K562 (cell line): ENCODE data around the gene ELOVL7.

Experiments used
- CREB1 ChIP-seq, 2 experiments: sonication (generic) in 1 of 2; formaldehyde crosslinking in 1 of 2; IDR thresholded peaks; 2 replicates each; pipeline versions ENCODE4 v1.6.1 to v1.8.0; 2012 to 2022; ENCODE audit warnings: inconsistent platforms in 1 of 2, mild to moderate bottlenecking in 1 of 2, missing genetic modification reagents in 1 of 2, moderate library complexity in 1 of 2
- FOXP1 ChIP-seq: sonication (generic); formaldehyde crosslinking; IDR thresholded peaks from 2 replicates; pipeline ENCODE4 v1.8.0; 2022; ENCODE audit warnings: mild to moderate bottlenecking, missing genetic modification reagents
- HDAC6 ChIP-seq: IDR thresholded peaks from 2 replicates; pipeline ENCODE4 v1.6.1; 2012; ENCODE audit warnings: low read depth, mild to moderate bottlenecking, control low read depth, inconsistent platforms, low read length, moderate library complexity
- LEF1 ChIP-seq: fragments of 450-650 bp; IDR thresholded peaks from 2 replicates; pipeline ENCODE4 v1.6.1; 2016; ENCODE audit warnings: mild to moderate bottlenecking
- POU5F1 ChIP-seq: fragments of 150-350 bp; IDR thresholded peaks from 2 replicates; pipeline ENCODE4 v1.6.1; 2014; ENCODE audit warnings: borderline replicate concordance, low read length, low read depth, mild to moderate bottlenecking; ENCODE audit not compliant: partially characterized antibody
- PRPF4 ChIP-seq: fragments of 200-400 bp; formaldehyde crosslinking; IDR thresholded peaks from one replicate; pipeline ENCODE4 v1.6.1; 2017; ENCODE audit warnings: low read length, low read depth, mild to moderate bottlenecking; ENCODE audit not compliant: insufficient read depth, poor library complexity, severe bottlenecking
- SIN3A ChIP-seq, 2 experiments: fragments of 150-350 bp in 1 of 2; IDR thresholded peaks; 2 replicates each; pipeline ENCODE4 v1.6.1; 2011 to 2016; ENCODE audit warnings: borderline replicate concordance in 2 of 2, low read depth in 2 of 2, low read length in 2 of 2, mild to moderate bottlenecking in 2 of 2, moderate library complexity in 2 of 2; ENCODE audit not compliant: control insufficient read depth in 1 of 2
- SMARCC2 ChIP-seq: fragments of 450-650 bp; IDR thresholded peaks from 2 replicates; pipeline ENCODE4 v1.6.1; 2017; ENCODE audit warnings: antibody characterized with exemption, moderate library complexity, mild to moderate bottlenecking, low read depth
- SRF ChIP-seq, 2 experiments: fragments of 250-450, 450-650 bp in 1 of 2; sonication (Bioruptor Pico) in 1 of 2; sonication (generic) in 1 of 2; formaldehyde crosslinking; IDR thresholded peaks; 2 replicates each; pipeline versions ENCODE4 v1.5.0 to v1.5.1; 2020 to 2022; ENCODE audit warnings: mild to moderate bottlenecking in 1 of 2, missing genetic modification reagents in 1 of 2
- ZBTB8A ChIP-seq: fragments of 450-650 bp; IDR thresholded peaks from 2 replicates; pipeline ENCODE4 v1.6.1; 2018; ENCODE audit warnings: mild to moderate bottlenecking, moderate library complexity; ENCODE audit not compliant: partially characterized antibody
- ZNF274 ChIP-seq: IDR thresholded peaks from 2 replicates; pipeline ENCODE4 v1.6.1; 2011; ENCODE audit warnings: low read depth, mild to moderate bottlenecking, low read length, moderate library complexity, borderline replicate concordance

- TF ChIP-seq SMARCC2 (no peak), ZBTB8A (no peak), SRF (CRISPR knock-in tag; IDR thresholded peaks at IDR 0.05) (no peak), FOXP1 (CRISPR knock-in tag) (no peak), PRPF4 (no peak), CREB1 (IDR thresholded peaks at IDR 0.05) (no peak), CREB1 (CRISPR knock-in tag; IDR thresholded peaks at IDR 0.05) (no peak), LEF1 (no peak), POU5F1 (no peak), SIN3A (IDR thresholded peaks at IDR 0.05; ENCODE audit: borderline replicate concordance in 2 of 2, control insufficient read depth in 1 of 2, low read depth in 2 of 2, low read length in 2 of 2) (no peak), ZNF274 (no peak), HDAC6 (no peak)
Observed at GRCh38 chr5:60792438-60792837, 51.6 kb downstream of the ELOVL7 start.
